ELF-1 (cell line): Measurements from ENCODE around the gene CDCP2.

Experiments
- DNase-seq: peaks from one replicate; pipeline ENCODE4 v3.0.0-alpha.2; 2016; ENCODE audit warnings: low read depth, low spot score

The CDCP2 gene

GRCh38 chr1:54152696-54153095, at the start of gene CDCP2:
CDCP2 (minus strand) TSS chr1:54153000; CDS start chr1:54152922, 78 bp downstream.
- no peak for DNase-seq

GRCh38 chr1:54200519-54200997, 47.8 kb upstream of the CDCP2 start:
- DNase-seq: no peak

- peak; percentile 98 for DNase-seq
Observed at GRCh38 chr1:54199765-54200518, 47.1 kb upstream of the CDCP2 start, which contains the start of the genes CYB5RL and MRPL37. CYB5RL (minus strand) TSS chr1:54200030; CDS start chr1:54195616, 4,414 bp downstream. MRPL37 (plus strand) TSS chr1:54200167; CDS start chr1:54200244, 77 bp downstream.

- no peak for DNase-seq
Observed at GRCh38 chr1:54199151-54199764, 46.5 kb upstream of the CDCP2 start.

GRCh38 chr1:54193453-54193852, 40.7 kb upstream of the CDCP2 start:
- no peak for DNase-seq

- no peak for DNase-seq
Observed at GRCh38 chr1:54191525-54191924, 38.7 kb upstream of the CDCP2 start.

- DNase-seq: no peak
Observed at GRCh38 chr1:54190526-54190925, 37.7 kb upstream of the CDCP2 start.

GRCh38 chr1:54188291-54188690, 35.5 kb upstream of the CDCP2 start:
- no peak for DNase-seq

GRCh38 chr1:54186056-54186455, 33.3 kb upstream of the CDCP2 start:
- no peak for DNase-seq

GRCh38 chr1:54180701-54181360, 28.0 kb upstream of the CDCP2 start:
- DNase-seq: no peak

GRCh38 chr1:54178296-54179070, 25.7 kb upstream of the CDCP2 start:
- no peak for DNase-seq

- DNase-seq: no peak
Observed at GRCh38 chr1:54177726-54178125, 24.9 kb upstream of the CDCP2 start.

GRCh38 chr1:54176621-54177327, 24.0 kb upstream of the CDCP2 start:
- DNase-seq: no peak

- no peak for DNase-seq
Observed at GRCh38 chr1:54174106-54174505, 21.3 kb upstream of the CDCP2 start.

- DNase-seq: no peak
Observed at GRCh38 chr1:54173681-54174080, 20.9 kb upstream of the CDCP2 start.

- no peak for DNase-seq
Observed at GRCh38 chr1:54172614-54173599, 20.1 kb upstream of the CDCP2 start.

GRCh38 chr1:54171606-54172005, 18.8 kb upstream of the CDCP2 start:
- no peak for DNase-seq

- no peak for DNase-seq
Observed at GRCh38 chr1:54171016-54171415, 18.2 kb upstream of the CDCP2 start.

GRCh38 chr1:54169068-54169467, 16.3 kb upstream of the CDCP2 start:
- no peak for DNase-seq
